GM19328 (cell line): Measurements from ENCODE around the gene ELP4.

Experiments
- ATAC-seq: cut with Tn5 transposase; IDR thresholded peaks from one replicate; pipeline ENCODE4 v1.9.1; 2021; ENCODE audit warnings: mild to moderate bottlenecking, moderate library complexity; ENCODE audit not compliant: unreplicated experiment

Gene ELP4

GRCh38 chr11:31808721-31809540, 299.4 kb downstream of the ELP4 start:
- no peak for ATAC-seq

GRCh38 chr11:31809541-31809856, 299.9 kb downstream of the ELP4 start:
- ATAC-seq = no peak

GRCh38 chr11:31809857-31810778, 300.6 kb downstream of the ELP4 start:
- ATAC-seq = no peak

GRCh38 chr11:31810779-31811647, 301.4 kb downstream of the ELP4 start, which contains the start of gene PAX6:
PAX6 (minus strand) TSS chr11:31811322; CDS start chr11:31806411, 4,911 bp downstream.
- no peak for ATAC-seq

- ATAC-seq = no peak
Observed at GRCh38 chr11:31812383-31813381, 303.1 kb downstream of the ELP4 start.

- no peak for ATAC-seq
Observed at GRCh38 chr11:31813391-31814175, 304.0 kb downstream of the ELP4 start.

- ATAC-seq = no peak
Observed at GRCh38 chr11:31814176-31814868, 304.8 kb downstream of the ELP4 start.

- no peak for ATAC-seq
Observed at GRCh38 chr11:31815711-31816467, 306.3 kb downstream of the ELP4 start.

GRCh38 chr11:31816468-31817053, 307.0 kb downstream of the ELP4 start:
- ATAC-seq = no peak

GRCh38 chr11:31817054-31817620, 307.6 kb downstream of the ELP4 start:
- no peak for ATAC-seq

- no peak for ATAC-seq
Observed at GRCh38 chr11:31817621-31818424, 308.3 kb downstream of the ELP4 start.

GRCh38 chr11:31818425-31818755, 308.8 kb downstream of the ELP4 start:
- no peak for ATAC-seq

GRCh38 chr11:31818874-31819331, 309.3 kb downstream of the ELP4 start:
- no peak for ATAC-seq

- ATAC-seq = no peak
Observed at GRCh38 chr11:31819621-31820437, 310.3 kb downstream of the ELP4 start.

GRCh38 chr11:31820438-31820818, 310.9 kb downstream of the ELP4 start:
- no peak for ATAC-seq
